NT2/D1 (cell line): Measurements from ENCODE around the gene TMED1.

Experiments used
- DNase-seq: peaks from one replicate; pipeline ENCODE4 v3.0.0-alpha.2; 2011; ENCODE audit warnings: low read depth, low spot score
- H3K27me3 ChIP-seq: 2 replicates; pipeline ENCODE4 v1.6.0; 2011; ENCODE audit warnings: mild to moderate bottlenecking; ENCODE audit not compliant: insufficient read length, insufficient read depth
- H3K36me3 ChIP-seq: 2 replicates; pipeline ENCODE4 v1.6.1; 2011; ENCODE audit warnings: mild to moderate bottlenecking, low read length, mixed read lengths; ENCODE audit not compliant: insufficient read depth, insufficient read length
- H3K4me1 ChIP-seq: 2 replicates; pipeline ENCODE4 v1.5.1; 2011; ENCODE audit not compliant: insufficient read depth, insufficient read length
- H3K4me3 ChIP-seq: 2 replicates; pipeline ENCODE4 v1.5.1; 2011; ENCODE audit warnings: low read depth; ENCODE audit not compliant: insufficient read length
- H3K9ac ChIP-seq: 2 replicates; pipeline ENCODE4 v1.6.0; 2011; ENCODE audit warnings: low read depth; ENCODE audit not compliant: insufficient read length
- H3K9me3 ChIP-seq: 2 replicates; pipeline ENCODE4 v1.5.1; 2011; ENCODE audit warnings: mild to moderate bottlenecking, low read length; ENCODE audit not compliant: insufficient read depth
- SUZ12 ChIP-seq: IDR thresholded peaks from 2 replicates; pipeline ENCODE4 v1.6.1; 2011; ENCODE audit not compliant: insufficient read length, insufficient read depth; ENCODE audit errors: extremely low read depth
- YY1 ChIP-seq: IDR thresholded peaks from 2 replicates; pipeline ENCODE4 v1.6.1; 2011; ENCODE audit not compliant: insufficient read length, insufficient read depth
- ZNF274 ChIP-seq: IDR thresholded peaks from 2 replicates; pipeline ENCODE4 v1.6.1; 2011; ENCODE audit warnings: mild to moderate bottlenecking, low read depth, low read length

Gene TMED1

DNA sequence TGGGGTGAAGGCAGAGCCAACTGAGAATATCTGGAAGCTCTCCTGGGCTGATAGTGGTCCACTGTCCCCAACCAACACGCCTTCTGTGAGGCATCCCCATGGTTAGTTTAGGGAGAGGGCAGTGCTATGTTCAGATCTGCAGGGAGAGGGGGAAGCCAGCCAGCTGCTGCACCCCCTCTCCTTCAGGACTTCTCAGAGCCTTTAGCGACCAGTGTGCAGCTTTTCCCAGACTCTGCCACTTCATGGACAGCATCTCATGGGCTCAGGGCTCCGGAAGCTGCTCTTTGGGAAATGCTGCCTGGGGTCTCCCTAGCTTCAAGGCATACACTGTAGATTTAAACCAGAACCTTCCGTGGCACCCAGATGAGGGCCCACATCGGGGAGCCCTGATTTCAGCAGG is 33.5 kb downstream of the TMED1 start:
- no peak overlapping the region for H3K4me3 ChIP-seq
- no peak for DNase-seq
- no peaks in the 10 kb centered on the region for H3K4me1 ChIP-seq
- no peaks in the 10 kb centered on the region for H3K9me3 ChIP-seq
- H3K27me3 ChIP-seq: no peaks in the 10 kb centered on the region
- peaks cover 84% of the 10 kb centered on the region for H3K36me3 ChIP-seq
- H3K9ac ChIP-seq: no peak overlapping the region
- no peak for TF ChIP-seq SUZ12
- TF ChIP-seq ZNF274: no peak
- no peak for TF ChIP-seq YY1

- no peak overlapping the region for H3K9ac ChIP-seq
- TF ChIP-seq ZNF274 (no peak), YY1 (no peak), SUZ12 (no peak)
These were observed 35.5 kb downstream of the TMED1 start for GRCh38 chr19:10800488-10800887.

GRCh38 chr19:10797541-10798256 is 38.3 kb downstream of the TMED1 start:
- no peak for DNase-seq
- no peaks in the 10 kb centered on the region for H3K27me3 ChIP-seq
- peaks cover 94% of the 10 kb centered on the region for H3K36me3 ChIP-seq
- TF ChIP-seq ZNF274: no peak
- no peak for TF ChIP-seq YY1
- TF ChIP-seq SUZ12: no peak
- no peak overlapping the region for H3K9ac ChIP-seq
- no peaks in the 10 kb centered on the region for H3K9me3 ChIP-seq
- no peak overlapping the region for H3K4me3 ChIP-seq
- H3K4me1 ChIP-seq: no peaks in the 10 kb centered on the region

More at GRCh38 chr19:10800488-10800887, 35.5 kb downstream of the TMED1 start:
- Histone ChIP-seq H3K27me3 (no peaks in the 10 kb centered on the region), H3K4me1 (no peaks in the 10 kb centered on the region), H3K36me3 (peaks cover 95% of the 10 kb centered on the region), H3K4me3 (no peak overlapping the region), H3K9me3 (no peaks in the 10 kb centered on the region)
- DNase-seq: no peak

GRCh38 chr19:10797078-10797477 is 38.9 kb downstream of the TMED1 start:
- H3K9ac ChIP-seq: no peak overlapping the region
- no peaks in the 10 kb centered on the region for H3K4me1 ChIP-seq
- no peaks in the 10 kb centered on the region for H3K9me3 ChIP-seq
- H3K27me3 ChIP-seq: no peaks in the 10 kb centered on the region
- H3K36me3 ChIP-seq: peaks cover 91% of the 10 kb centered on the region
- TF ChIP-seq ZNF274 (no peak), YY1 (no peak), SUZ12 (no peak)
- no peak for DNase-seq
- no peak overlapping the region for H3K4me3 ChIP-seq

DNA sequence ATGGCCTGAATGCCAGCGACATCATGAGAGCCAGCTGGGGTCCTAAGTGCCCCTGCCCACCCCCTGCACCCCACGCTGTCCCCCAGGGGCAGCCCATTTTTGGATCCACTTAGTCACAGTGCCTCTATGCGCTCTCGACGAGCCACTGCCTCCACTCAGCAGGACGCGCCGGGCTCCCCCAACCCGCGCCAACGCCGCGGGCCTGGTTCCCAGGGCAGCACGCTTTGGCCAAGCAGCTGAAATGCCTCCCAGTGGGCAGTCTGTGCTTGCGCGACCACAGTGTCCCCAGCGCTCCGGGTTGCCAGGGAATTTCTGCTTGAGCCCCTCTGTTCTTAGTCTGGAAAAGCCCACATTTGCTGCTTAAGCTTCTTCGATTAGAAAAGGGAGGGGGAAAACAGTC is 39.4 kb downstream of the TMED1 start:
- no peak overlapping the region for H3K4me3 ChIP-seq
- no peaks in the 10 kb centered on the region for H3K9me3 ChIP-seq
- no peak for DNase-seq
- H3K27me3 ChIP-seq: no peaks in the 10 kb centered on the region
- peaks cover 92% of the 10 kb centered on the region for H3K36me3 ChIP-seq
- no peak for TF ChIP-seq ZNF274
- no peak for TF ChIP-seq YY1
- H3K4me1 ChIP-seq: no peaks in the 10 kb centered on the region
- no peak overlapping the region for H3K9ac ChIP-seq

- Histone ChIP-seq H3K4me1 (no peaks in the 10 kb centered on the region), H3K36me3 (peaks cover 87% of the 10 kb centered on the region), H3K4me3 (no peak overlapping the region), H3K9me3 (no peaks in the 10 kb centered on the region), H3K9ac (no peak overlapping the region), H3K27me3 (no peaks in the 10 kb centered on the region)
- DNase-seq: no peak
- TF ChIP-seq SUZ12 (no peak), ZNF274 (no peak), YY1 (no peak)
These were observed 46.1 kb downstream of the TMED1 start for GRCh38 chr19:10789866-10790265.

DNA sequence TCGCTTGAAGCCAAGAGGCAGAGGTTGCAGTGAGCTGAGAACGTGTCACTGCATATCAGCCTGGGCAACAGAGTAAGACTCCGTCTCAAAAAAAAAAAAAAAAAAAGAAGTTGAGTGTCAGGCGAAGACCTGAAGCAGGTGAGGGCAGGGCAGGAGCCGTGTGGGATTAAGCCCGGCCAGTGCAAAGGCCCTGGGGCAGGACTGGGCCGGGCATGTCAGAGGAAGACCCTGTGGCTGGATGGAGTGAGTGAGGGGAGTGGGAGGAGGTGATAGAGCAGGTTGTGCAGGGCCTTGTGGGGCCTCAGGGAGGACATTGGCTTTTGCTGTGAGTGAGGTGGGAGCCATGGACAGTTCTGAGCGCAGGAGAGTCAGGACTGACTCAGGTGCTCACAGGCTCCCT is 47.9 kb downstream of the TMED1 start:
- TF ChIP-seq ZNF274: no peak
- TF ChIP-seq SUZ12: no peak
- no peak for TF ChIP-seq YY1
- Histone ChIP-seq H3K27me3 (no peaks in the 10 kb centered on the region), H3K9ac (no peak overlapping the region), H3K4me1 (no peaks in the 10 kb centered on the region), H3K36me3 (peaks cover 86% of the 10 kb centered on the region), H3K9me3 (no peaks in the 10 kb centered on the region), H3K4me3 (no peak overlapping the region)
- no peak for DNase-seq

DNA sequence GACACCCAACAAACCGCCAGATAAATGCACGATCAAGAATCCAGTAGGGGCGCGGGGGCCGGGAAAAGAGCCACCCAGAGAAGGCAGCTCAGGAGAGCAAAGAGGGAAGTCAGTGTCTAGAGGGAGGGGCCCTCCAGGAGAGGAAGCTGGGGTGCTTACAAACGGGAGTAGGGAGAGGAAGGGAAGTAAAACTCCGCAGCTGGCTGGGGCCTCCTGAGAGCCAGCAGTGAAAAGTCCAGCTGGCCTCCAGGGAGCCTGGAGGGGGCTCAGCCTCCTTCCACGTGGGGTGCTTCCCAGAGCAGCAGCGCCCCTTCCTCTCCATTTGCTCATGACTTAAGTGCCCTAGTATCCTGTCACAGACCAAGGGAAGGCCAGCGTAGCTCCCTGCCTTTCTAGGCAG is 51.8 kb downstream of the TMED1 start:
- no peaks in the 10 kb centered on the region for H3K27me3 ChIP-seq
- DNase-seq: no peak
- peaks cover 91% of the 10 kb centered on the region for H3K36me3 ChIP-seq
- no peaks in the 10 kb centered on the region for H3K9me3 ChIP-seq
- no peaks in the 10 kb centered on the region for H3K4me1 ChIP-seq
- no peak for TF ChIP-seq YY1
- no peak for TF ChIP-seq SUZ12
- no peak overlapping the region for H3K4me3 ChIP-seq
- H3K9ac ChIP-seq: no peak overlapping the region
